ENCODE results near the gene ACTL8. TPM values are rescaled to one million over a fixed set of nuclear protein-coding genes. Genes with fewer than 3 reads are reported as not detected.
A peak's percentile ranks its signal among the peaks of the same experiment; 100 is the strongest.

Gene ACTL8
- total and polyA plus RNA-seq, 2 donors from 2014 or later = not detected

GRCh38 chr1:17844185-17844826 is 89.2 kb downstream of the ACTL8 start:
- no peak for TF ChIP-seq CTCF (IDR thresholded peaks at IDR 0.05; ENCODE audit: borderline replicate concordance, extremely low read depth, insufficient read depth)
- Histone ChIP-seq H3K27me3 (ENCODE audit: control insufficient read depth, insufficient read depth, low read length) (no peaks in the 10 kb centered on the region), H3K9me3 (ENCODE audit: control insufficient read depth in 2 of 3, insufficient read depth in 1 of 3, low read length in 3 of 3) (no peaks in the 10 kb centered on the region), H3K27ac (ENCODE audit: low read depth in 2 of 2, low read length in 2 of 2) (no peak overlapping the region), H3K9ac (ENCODE audit: low read length in 3 of 3) (no peak overlapping the region), H3K4me3 (ENCODE audit: low read length in 3 of 3) (no peak overlapping the region), H3K4me1 (ENCODE audit: control insufficient read depth in 2 of 3, insufficient read depth in 2 of 3, low read depth in 1 of 3, low read length in 3 of 3) (no peaks in the 10 kb centered on the region), H3K36me3 (ENCODE audit: control insufficient read depth in 2 of 3, insufficient read depth in 3 of 3, low read length in 3 of 3) (no peaks in the 10 kb centered on the region)
- DNase-seq (peak in 1 of 5 donors; percentile 26), FAIRE-seq (no peak)
- intact Hi-C loops (cut with DNase I) = no loop called here

GRCh38 chr1:17845583-17845982 is 90.5 kb downstream of the ACTL8 start:
- H3K9ac ChIP-seq (ENCODE audit: low read length in 3 of 3) = no peak overlapping the region
- TF ChIP-seq CTCF (IDR thresholded peaks at IDR 0.05; ENCODE audit: borderline replicate concordance, extremely low read depth, insufficient read depth) = no peak
- FAIRE-seq (no peak), DNase-seq (no peak)
- no peaks in the 10 kb centered on the region for H3K4me1 ChIP-seq (ENCODE audit: control insufficient read depth in 2 of 3, insufficient read depth in 2 of 3, low read depth in 1 of 3, low read length in 3 of 3)
- no peaks in the 10 kb centered on the region for H3K9me3 ChIP-seq (ENCODE audit: control insufficient read depth in 2 of 3, insufficient read depth in 1 of 3, low read length in 3 of 3)
- no peak overlapping the region for H3K27ac ChIP-seq (ENCODE audit: low read depth in 2 of 2, low read length in 2 of 2)
- no peaks in the 10 kb centered on the region for H3K27me3 ChIP-seq (ENCODE audit: control insufficient read depth, insufficient read depth, low read length)
- no peaks in the 10 kb centered on the region for H3K36me3 ChIP-seq (ENCODE audit: control insufficient read depth in 2 of 3, insufficient read depth in 3 of 3, low read length in 3 of 3)
- H3K4me3 ChIP-seq (ENCODE audit: low read length in 3 of 3) = no peak overlapping the region
- intact Hi-C loops (cut with DNase I) = no loop called here

DNA sequence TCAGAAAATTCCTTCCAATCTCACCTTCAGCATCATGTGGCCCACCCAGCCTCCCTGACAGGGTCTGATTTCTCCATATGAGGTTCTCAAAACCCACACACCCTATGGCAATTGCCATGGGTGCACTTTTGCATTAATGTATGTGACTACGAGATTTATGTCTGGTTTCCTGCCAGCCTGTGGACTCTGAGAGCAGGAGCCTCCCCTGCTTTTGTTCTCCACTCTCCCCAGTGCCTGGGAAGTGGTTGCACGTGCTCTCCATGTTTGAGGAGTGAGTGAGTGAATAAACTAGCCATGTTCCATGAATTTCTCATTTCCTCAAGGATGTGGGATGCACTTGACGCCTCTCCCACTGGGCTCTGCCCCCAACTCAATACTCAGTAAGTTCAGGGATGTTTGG is 91.2 kb downstream of the ACTL8 start:
- no peak overlapping the region for H3K27ac ChIP-seq (ENCODE audit: low read depth in 2 of 2, low read length in 2 of 2)
- H3K4me1 ChIP-seq (ENCODE audit: control insufficient read depth in 2 of 3, insufficient read depth in 2 of 3, low read depth in 1 of 3, low read length in 3 of 3) = no peaks in the 10 kb centered on the region
- no peaks in the 10 kb centered on the region for H3K9me3 ChIP-seq (ENCODE audit: control insufficient read depth in 2 of 3, insufficient read depth in 1 of 3, low read length in 3 of 3)
- no peak overlapping the region for H3K4me3 ChIP-seq (ENCODE audit: low read length in 3 of 3)
- H3K9ac ChIP-seq (ENCODE audit: low read length in 3 of 3) = no peak overlapping the region
- no peaks in the 10 kb centered on the region for H3K27me3 ChIP-seq (ENCODE audit: control insufficient read depth, insufficient read depth, low read length)
- H3K36me3 ChIP-seq (ENCODE audit: control insufficient read depth in 2 of 3, insufficient read depth in 3 of 3, low read length in 3 of 3) = no peaks in the 10 kb centered on the region
- TF ChIP-seq CTCF (IDR thresholded peaks at IDR 0.05; ENCODE audit: borderline replicate concordance, extremely low read depth, insufficient read depth) = no peak
- DNase-seq (no peak), FAIRE-seq (no peak)
- intact Hi-C loops (cut with DNase I) = no loop called here

GRCh38 chr1:17847111-17847510 is 92.0 kb downstream of the ACTL8 start:
- no peaks in the 10 kb centered on the region for H3K36me3 ChIP-seq (ENCODE audit: control insufficient read depth in 2 of 3, insufficient read depth in 3 of 3, low read length in 3 of 3)
- intact Hi-C loops (cut with DNase I) = no loop called here
- no peaks in the 10 kb centered on the region for H3K27me3 ChIP-seq (ENCODE audit: control insufficient read depth, insufficient read depth, low read length)
- no peak for TF ChIP-seq CTCF (IDR thresholded peaks at IDR 0.05; ENCODE audit: borderline replicate concordance, extremely low read depth, insufficient read depth)
- DNase-seq (peak in 1 of 5 donors; percentile 30), FAIRE-seq (no peak)
- no peaks in the 10 kb centered on the region for H3K4me1 ChIP-seq (ENCODE audit: control insufficient read depth in 2 of 3, insufficient read depth in 2 of 3, low read depth in 1 of 3, low read length in 3 of 3)
- no peak overlapping the region for H3K4me3 ChIP-seq (ENCODE audit: low read length in 3 of 3)
- no peaks in the 10 kb centered on the region for H3K9me3 ChIP-seq (ENCODE audit: control insufficient read depth in 2 of 3, insufficient read depth in 1 of 3, low read length in 3 of 3)
- H3K27ac ChIP-seq (ENCODE audit: low read depth in 2 of 2, low read length in 2 of 2) = no peak overlapping the region
- H3K9ac ChIP-seq (ENCODE audit: low read length in 3 of 3) = no peak overlapping the region

Measured in kidney (tissue), 14 donors.